Measurements from ENCODE around the gene PMCH.
A peak's percentile ranks its signal among the peaks of the same experiment; 100 is the strongest.
"Not testable (repeated sequence)": the region's sequence is repeated elsewhere in the genome, so short reads cannot be mapped to it uniquely, and the experiment has no call there.

Gene PMCH

DNA sequence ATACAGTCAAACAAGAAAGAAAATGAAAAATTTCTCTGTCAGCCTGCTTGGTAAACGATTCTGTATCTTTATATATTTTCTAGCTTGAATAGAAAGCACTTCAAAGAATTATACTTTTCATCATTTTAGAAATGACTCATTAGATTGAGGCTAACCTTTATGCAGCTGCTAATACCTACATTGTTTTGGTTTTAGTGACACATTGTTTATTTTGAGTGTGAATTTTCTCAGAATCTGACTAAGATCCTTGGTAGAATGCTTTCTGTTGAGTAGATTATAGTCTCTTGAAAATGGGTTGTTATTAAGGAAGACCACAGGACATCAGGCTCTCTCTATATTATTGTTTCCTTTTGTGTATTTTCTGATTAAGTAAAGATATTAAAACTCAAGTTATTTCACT, at the start of gene PMCH:
PMCH (minus strand) TSS at position 45 of the 400 bp plus-strand sequence. CDS start 63 bp downstream, outside the sequence.
- FAIRE-seq = no peak

DNA sequence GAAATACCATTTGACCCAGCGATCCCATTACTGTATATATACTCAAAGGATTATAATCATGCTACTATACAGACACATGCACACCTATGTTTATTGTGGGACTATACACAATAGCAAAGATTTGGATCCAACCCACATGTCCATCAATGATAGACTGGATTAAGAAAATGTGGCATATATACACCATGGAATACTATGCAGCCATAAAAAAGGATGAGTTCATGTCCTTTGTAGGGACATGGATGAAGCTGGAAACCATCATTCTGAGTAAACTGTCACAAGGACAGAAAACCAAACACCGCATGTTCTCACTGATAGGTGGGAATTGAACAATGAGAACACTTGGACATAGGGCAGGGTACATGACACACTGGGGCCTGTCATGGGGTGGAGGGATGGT, 43.2 kb upstream of the PMCH start:
- not testable (repeated sequence) for FAIRE-seq

- no peak for FAIRE-seq
Measured at GRCh38 chr12:102234599-102234998, 37.0 kb upstream of the PMCH start.

DNA sequence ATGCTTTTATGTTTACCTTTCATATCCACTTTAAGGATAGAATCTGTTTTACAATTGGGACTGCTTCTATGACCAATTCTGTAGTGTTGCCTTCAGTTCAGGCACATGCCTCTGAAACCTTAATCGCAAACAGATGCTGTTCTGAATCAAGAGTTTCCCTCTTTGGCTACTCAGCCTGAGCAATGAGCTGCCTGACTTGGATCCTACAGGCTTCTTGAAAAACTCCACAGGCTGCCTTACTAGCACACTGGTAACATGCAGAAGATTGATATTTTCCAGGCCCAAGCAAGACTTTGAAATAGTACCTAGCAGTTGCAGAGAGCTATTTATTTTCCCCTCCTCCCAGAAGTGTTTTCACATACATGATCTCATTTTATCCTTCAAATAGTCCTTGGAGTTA, 34.8 kb upstream of the PMCH start:
- FAIRE-seq = no peak

- no peak for FAIRE-seq
Measured at GRCh38 chr12:102232036-102232435, 34.4 kb upstream of the PMCH start.

GRCh38 chr12:102227954-102228353, 30.3 kb upstream of the PMCH start:
- FAIRE-seq = no peak

DNA sequence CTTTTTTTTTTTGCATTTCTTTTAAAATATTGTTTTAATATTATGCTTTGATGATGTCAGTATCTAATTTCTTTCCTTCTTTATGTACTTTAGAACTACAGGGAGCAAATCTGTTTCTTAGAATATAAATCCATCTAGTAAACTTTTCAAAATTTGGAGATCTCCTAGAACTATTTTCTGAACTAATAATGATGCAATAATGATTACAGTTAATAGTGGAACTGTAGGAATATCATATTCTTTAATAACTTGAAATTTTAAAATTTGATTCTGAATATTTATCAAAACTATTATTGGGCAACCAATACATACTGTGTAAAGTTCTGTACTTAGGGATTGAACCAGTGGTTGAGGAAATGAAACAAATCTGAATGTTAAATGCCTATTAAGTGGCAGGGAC, 23.1 kb upstream of the PMCH start:
- no peak for FAIRE-seq

DNA sequence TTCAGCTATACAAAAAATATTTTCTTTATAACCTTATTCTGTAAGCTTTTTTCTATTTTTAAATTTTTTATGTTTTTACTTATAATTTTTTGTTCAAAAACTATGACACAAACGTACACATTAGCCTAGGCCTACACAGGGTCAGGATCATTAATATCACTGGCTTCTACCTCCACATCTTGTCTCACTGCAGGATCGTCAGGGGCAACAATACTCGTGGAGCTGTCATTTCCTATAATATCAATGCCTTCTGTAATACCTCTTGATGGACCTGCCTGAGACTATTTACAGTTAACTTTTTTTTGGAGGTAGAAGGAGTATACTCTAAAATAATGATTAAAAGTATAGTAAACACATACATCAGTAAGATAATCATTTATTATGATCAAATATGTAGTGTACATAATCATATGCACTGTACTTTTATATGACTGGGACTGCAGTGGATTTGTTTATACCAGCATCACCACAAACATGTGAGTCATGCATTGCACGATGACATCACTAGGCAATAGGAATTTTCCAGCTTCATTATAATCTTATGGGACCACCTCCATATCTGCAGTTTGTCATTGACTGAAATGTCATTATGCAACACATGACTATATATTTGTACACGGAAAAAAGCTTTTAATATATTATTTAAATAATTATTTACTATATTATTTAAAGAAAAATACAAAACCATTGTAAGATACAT, 18.5 kb upstream of the PMCH start:
- no peak for FAIRE-seq

- FAIRE-seq = no peak
Measured at GRCh38 chr12:102204025-102204424, 6.4 kb upstream of the PMCH start.

DNA sequence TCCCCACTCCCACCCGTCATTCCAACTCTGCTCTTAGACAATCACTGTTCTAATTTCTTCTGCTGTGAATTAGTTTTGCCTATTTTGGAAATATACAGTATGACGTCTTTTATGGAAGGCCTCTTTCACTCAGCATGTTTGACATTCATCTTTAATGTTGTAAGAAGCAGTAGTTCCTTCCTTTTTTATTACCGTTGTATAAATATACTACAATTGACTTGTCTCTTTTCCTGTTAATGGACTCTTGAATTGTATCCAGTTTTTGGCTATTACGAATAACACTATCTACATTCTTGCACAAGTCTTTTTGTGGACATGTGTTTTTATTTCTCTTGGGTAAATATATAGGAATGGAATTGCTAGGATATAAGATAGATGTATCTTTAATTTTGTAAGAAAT, 4.9 kb upstream of the PMCH start:
- FAIRE-seq = no peak

- FAIRE-seq = no peak
Measured at GRCh38 chr12:102201436-102202061, 3.9 kb upstream of the PMCH start.

DNA sequence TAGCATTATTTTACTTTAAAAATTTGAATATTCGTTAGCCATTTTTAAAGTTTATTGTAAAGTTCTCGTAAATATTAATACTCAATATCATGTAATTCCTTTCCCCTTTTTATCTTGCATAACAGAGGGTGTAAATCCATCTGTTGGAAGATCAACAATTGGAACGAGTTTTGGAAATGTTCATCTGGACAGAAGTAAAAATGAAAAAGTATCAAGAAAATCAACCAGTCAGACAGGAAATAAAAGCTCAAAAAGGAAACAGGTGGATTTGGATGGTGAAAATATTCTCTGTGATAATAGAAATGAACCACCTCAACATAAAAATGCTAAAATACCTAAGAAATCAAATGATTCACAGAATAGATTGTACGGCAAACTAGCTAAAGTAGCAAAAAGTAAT, 1.8 kb downstream of the PMCH start:
- peak; percentile 62 for FAIRE-seq

DNA sequence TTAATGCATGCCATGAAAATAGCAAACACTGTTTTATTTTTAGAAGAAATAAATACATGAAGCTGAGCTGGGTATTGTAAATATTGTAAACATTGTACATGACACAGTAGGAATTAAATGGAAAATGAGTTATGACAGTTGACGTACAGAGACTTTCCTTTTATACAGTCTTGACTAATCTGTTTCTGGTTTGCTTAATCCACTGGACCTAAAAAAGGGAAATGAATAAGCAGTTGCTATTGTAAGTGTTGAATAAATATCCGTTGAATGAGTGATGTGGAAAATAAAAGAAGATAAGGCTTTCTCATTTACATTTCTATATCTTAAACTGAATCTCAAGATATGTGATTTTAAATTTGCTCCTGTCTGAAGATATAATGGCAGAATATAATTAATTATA, 15.0 kb downstream of the PMCH start:
- no peak for FAIRE-seq

DNA sequence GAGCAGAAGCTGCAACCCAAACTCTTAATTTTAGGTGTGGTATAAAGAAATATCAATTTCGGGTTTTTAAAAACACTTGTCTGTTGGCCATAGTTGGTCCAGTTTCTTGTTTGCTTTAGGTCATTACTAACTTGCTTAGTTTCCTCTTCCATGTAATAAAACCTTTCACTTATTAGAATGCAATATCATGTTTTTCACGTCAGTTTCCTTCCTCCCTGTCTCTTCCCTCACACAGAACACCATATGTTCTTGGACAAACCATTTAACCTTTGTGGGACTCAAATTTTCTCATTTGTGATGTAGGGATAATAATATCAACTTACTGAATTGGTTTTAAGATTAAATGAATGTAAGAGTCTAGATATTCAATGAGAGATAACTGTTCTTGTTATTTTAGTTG, 22.9 kb downstream of the PMCH start:
- FAIRE-seq = no peak

GRCh38 chr12:102174117-102174516, 23.5 kb downstream of the PMCH start:
- no peak for FAIRE-seq

- no peak for FAIRE-seq
Measured at GRCh38 chr12:102172436-102172835, 25.2 kb downstream of the PMCH start.

DNA sequence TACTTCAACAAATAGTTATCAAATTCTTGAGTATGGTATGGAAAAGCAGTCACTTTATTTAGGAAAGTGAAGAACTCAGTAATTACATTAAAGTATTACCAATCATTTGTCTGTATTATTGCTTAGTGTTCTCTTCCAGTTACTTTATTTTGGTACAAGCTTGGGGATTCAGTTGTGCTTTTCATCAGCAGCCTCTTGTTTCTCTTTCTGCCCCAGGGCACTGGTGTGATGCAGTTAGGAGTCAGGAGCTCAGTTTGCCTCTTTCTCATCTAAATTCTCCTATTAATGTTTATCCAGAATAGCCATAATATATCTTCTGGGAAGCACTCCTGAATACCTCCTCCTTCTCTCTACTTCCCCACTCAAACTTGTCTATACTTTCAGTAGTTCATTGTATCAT, 25.7 kb downstream of the PMCH start:
- no peak for FAIRE-seq

GRCh38 chr12:102169922-102170621, 27.6 kb downstream of the PMCH start:
- FAIRE-seq = no peak

- no peak for FAIRE-seq
Measured at GRCh38 chr12:102167821-102168604, 29.6 kb downstream of the PMCH start.

GRCh38 chr12:102163383-102163782, 34.2 kb downstream of the PMCH start:
- peak; percentile 31 for FAIRE-seq

GRCh38 chr12:102155206-102155605, 42.4 kb downstream of the PMCH start:
- not testable (repeated sequence) for FAIRE-seq

- FAIRE-seq = not testable (repeated sequence)
Measured at GRCh38 chr12:102147062-102147587, 50.5 kb downstream of the PMCH start.
